Lower leg skin (tissue), 4 donors: ENCODE data around the gene SEMA3D. TPM values are rescaled to one million over a fixed set of nuclear protein-coding genes. Genes with fewer than 3 reads are reported as not detected.

ENCODE experiments used
- DNase-seq, 2 donors: peaks; one replicate each; pipeline ENCODE4 v3.0.0-alpha.2; 2019; ENCODE audit warnings: low spot score in 2 of 2
- H3K4me3 ChIP-seq: fragments of 200-600 bp; sonication (generic); 2 replicates; pipeline ENCODE4 v1.5.1; 2017; ENCODE audit warnings: mild to moderate bottlenecking, low read depth; ENCODE audit not compliant: poor library complexity, severe bottlenecking
- POLR2A ChIP-seq, 2 donors: fragments of 450-650 bp; IDR thresholded peaks; one replicate each; pipeline ENCODE4 v1.6.1; 2016 to 2017; ENCODE audit warnings: antibody characterized with exemption in 2 of 2, mild to moderate bottlenecking in 1 of 2, moderate library complexity in 1 of 2
- WGBS, 2 donors: methylation state at CpG; one replicate each; pipeline ENCODE4 v1.1.5; 2018; 5-methylcytosine and 5-hydroxymethylcytosine counted together
- intact Hi-C: fragments of 100-400 bp; cut with DNase I; formaldehyde crosslinking; loops from one replicate; pipeline ENCODE4 v1.15.0; 2023; ENCODE audit warnings: low total_unique reads
- total RNA-seq, 4 donors: library from RNA; depleted of rRNA; stranded (reverse); fragments of >200 nt; gene quantifications; one replicate each; pipeline ENCODE4 v1.1.0, GENCODE V29; 2016
- TF ChIP-seq, protein P1 (sequence below), 3 donors: fragments of 450-650 bp; IDR thresholded peaks; one replicate each; pipeline ENCODE4 v1.5.1; 2016; ENCODE audit warnings: antibody characterized with exemption in 3 of 3, mild to moderate bottlenecking in 3 of 3, moderate library complexity in 2 of 3

Gene SEMA3D
- total RNA-seq, 4 donors from 2014 or later: 2.4 to 4.7 (median 2.7) TPM

GRCh38 chr7:84949067-84949466 lies 237.8 kb downstream of the SEMA3D start:
- TF ChIP-seq, protein P1, sequence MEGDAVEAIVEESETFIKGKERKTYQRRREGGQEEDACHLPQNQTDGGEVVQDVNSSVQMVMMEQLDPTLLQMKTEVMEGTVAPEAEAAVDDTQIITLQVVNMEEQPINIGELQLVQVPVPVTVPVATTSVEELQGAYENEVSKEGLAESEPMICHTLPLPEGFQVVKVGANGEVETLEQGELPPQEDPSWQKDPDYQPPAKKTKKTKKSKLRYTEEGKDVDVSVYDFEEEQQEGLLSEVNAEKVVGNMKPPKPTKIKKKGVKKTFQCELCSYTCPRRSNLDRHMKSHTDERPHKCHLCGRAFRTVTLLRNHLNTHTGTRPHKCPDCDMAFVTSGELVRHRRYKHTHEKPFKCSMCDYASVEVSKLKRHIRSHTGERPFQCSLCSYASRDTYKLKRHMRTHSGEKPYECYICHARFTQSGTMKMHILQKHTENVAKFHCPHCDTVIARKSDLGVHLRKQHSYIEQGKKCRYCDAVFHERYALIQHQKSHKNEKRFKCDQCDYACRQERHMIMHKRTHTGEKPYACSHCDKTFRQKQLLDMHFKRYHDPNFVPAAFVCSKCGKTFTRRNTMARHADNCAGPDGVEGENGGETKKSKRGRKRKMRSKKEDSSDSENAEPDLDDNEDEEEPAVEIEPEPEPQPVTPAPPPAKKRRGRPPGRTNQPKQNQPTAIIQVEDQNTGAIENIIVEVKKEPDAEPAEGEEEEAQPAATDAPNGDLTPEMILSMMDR (IDR thresholded peaks at IDR 0.05): no peak
- no peak for TF ChIP-seq POLR2A (IDR thresholded peaks at IDR 0.05)
- intact Hi-C loops: no loop called here
- 45 to 63% methylated on average over 1 of the region's 1 CpG for WGBS, 2 donors
- DNase-seq: no peak
- H3K4me3 ChIP-seq: no peak overlapping the region

DNA sequence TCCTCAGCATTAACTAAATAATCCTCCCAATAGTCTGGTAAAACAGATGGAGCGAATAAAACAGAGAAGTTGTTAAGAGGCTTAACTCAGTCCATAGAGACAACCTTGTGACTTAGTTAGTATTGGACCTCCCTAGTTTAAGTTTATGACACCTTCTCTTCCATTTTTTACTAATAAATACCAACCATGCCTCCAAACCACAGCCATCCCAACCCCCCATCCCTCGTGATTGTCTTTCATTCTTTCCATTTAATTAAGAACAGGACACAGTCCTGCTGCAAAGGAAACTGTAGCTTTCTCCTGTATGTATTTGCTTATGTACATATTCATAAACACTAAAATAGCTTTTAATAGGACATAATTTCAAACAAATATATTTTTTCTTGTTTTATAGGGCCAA lies 238.2 kb downstream of the SEMA3D start:
- H3K4me3 ChIP-seq: no peak overlapping the region
- DNase-seq: no peak
- 59 to 73% methylated on average over 2 of the region's 2 CpGs for WGBS, 2 donors
- intact Hi-C loops: no loop called here
- TF ChIP-seq, protein P1 (IDR thresholded peaks at IDR 0.05): no peak
- TF ChIP-seq POLR2A (IDR thresholded peaks at IDR 0.05): no peak

- WGBS, 2 donors: 82 to 93% methylated on average over 1 of the region's 1 CpG
These were observed 240.3 kb downstream of the SEMA3D start for GRCh38 chr7:84946549-84946948.

More at GRCh38 chr7:84946549-84946948, 240.3 kb downstream of the SEMA3D start:
- TF ChIP-seq, protein P1 (IDR thresholded peaks at IDR 0.05): no peak
- TF ChIP-seq POLR2A (IDR thresholded peaks at IDR 0.05): no peak
- no peak overlapping the region for H3K4me3 ChIP-seq
- DNase-seq: no peak
- intact Hi-C loops: no loop called here
